A549 (cell line): ENCODE results near the gene PLCL1. TPM values are rescaled to one million over a fixed set of nuclear protein-coding genes. Genes with fewer than 3 reads are reported as not detected.
A peak's percentile ranks its signal among the peaks of the same experiment; 100 is the strongest.

Experiments
- ATAC-seq, 2 experiments: fragments of 200-7000 bp in 1 of 2; fragments of >200 bp in 1 of 2; cut with Nextera tagmentation in 1 of 2; cut with Tn5 transposase in 1 of 2; 3 replicates each; pipeline versions ENCODE4 v1.8.0 to v1.9.1; 2018 to 2020; ENCODE audit warnings: mild to moderate bottlenecking in 1 of 2, moderate library complexity in 1 of 2
- CTCF ChIA-PET: fragments of 300-600 bp; sonication (Branson Sonifier 250); formaldehyde crosslinking; extraction: SDS; loops from one replicate; lab custom pipeline; 2021; ENCODE audit warnings: antibody characterized with exemption, inconsistent platforms; lab: Yijun Ruan, JAX
- POLR2A ChIA-PET: fragments of 350-600 bp; formaldehyde crosslinking; extraction: SDS; loops from one replicate; lab custom pipeline; 2021; ENCODE audit warnings: antibody characterized with exemption, inconsistent platforms; lab: Yijun Ruan, JAX
- DNase-seq, 2 experiments: peaks; one replicate each; pipeline versions ENCODE4 v3.0.0 to v3.0.0-alpha.2; 2011 to 2016; ENCODE audit warnings: low read depth in 1 of 2, low spot score in 1 of 2
- FAIRE-seq: peaks from 2 replicates; lab custom pipeline; 2011; peaks lifted over from hg19 to GRCh38; lab: Jason Lieb, UNC
- H3K27ac ChIP-seq, 2 experiments: fragments of >200 bp; sonication (Bioruptor Twin); formaldehyde crosslinking; 3 replicates each; pipeline ENCODE4 v1.5.1; 2016 to 2017
- H3K4me1 ChIP-seq: fragments of >200 bp; sonication (Bioruptor Twin); formaldehyde crosslinking; 3 replicates; pipeline ENCODE4 v1.6.1; 2016
- H3K4me2 ChIP-seq: fragments of >200 bp; sonication (Bioruptor Twin); formaldehyde crosslinking; 3 replicates; pipeline ENCODE4 v1.6.1; 2016
- H3K4me3 ChIP-seq: fragments of >200 bp; sonication (Bioruptor Twin); formaldehyde crosslinking; 3 replicates; pipeline ENCODE4 v1.5.1; 2016
- H3K9me3 ChIP-seq: fragments of >200 bp; sonication (Bioruptor Twin); formaldehyde crosslinking; 3 replicates; pipeline ENCODE4 v1.6.1; 2016
- BHLHE40 ChIP-seq: IDR thresholded peaks from 2 replicates; pipeline ENCODE4 v1.6.1; 2012; ENCODE audit warnings: low read depth, low read length, inconsistent platforms
- CBX8 ChIP-seq: fragments of 200-600 bp; sonication (generic); IDR thresholded peaks from 2 replicates; pipeline ENCODE4 v1.6.1; 2016
- CTCF ChIP-seq: fragments of >200 bp; sonication (Bioruptor Twin); formaldehyde crosslinking; IDR thresholded peaks from 3 replicates; pipeline ENCODE4 v1.5.1; 2016
- E2F6 ChIP-seq: IDR thresholded peaks from 2 replicates; pipeline ENCODE4 v1.6.1; 2012; ENCODE audit warnings: low read depth, borderline replicate concordance
- EHF ChIP-seq: fragments of 250-450 bp; sonication (Bioruptor Pico); IDR thresholded peaks from 2 replicates; pipeline ENCODE4 v1.5.0; 2020; ENCODE audit warnings: mild to moderate bottlenecking
- FOXS1 ChIP-seq: fragments of 250-450 bp; sonication (Bioruptor Pico); IDR thresholded peaks from 2 replicates; pipeline ENCODE4 v1.5.0; 2020; ENCODE audit warnings: mild to moderate bottlenecking, moderate library complexity
- GATA3 ChIP-seq: IDR thresholded peaks from 2 replicates; pipeline ENCODE4 v1.6.1; 2012; ENCODE audit warnings: borderline replicate concordance
- HES2 ChIP-seq: fragments of >200 bp; sonication (Bioruptor Twin); formaldehyde crosslinking; IDR thresholded peaks from 2 replicates; pipeline ENCODE4 v1.6.1; 2016
- HOXB13 ChIP-seq: fragments of 250-450 bp; sonication (Bioruptor Pico); IDR thresholded peaks from 2 replicates; pipeline ENCODE4 v1.5.0; 2020; ENCODE audit warnings: low read depth, mild to moderate bottlenecking, moderate library complexity
- JUN ChIP-seq, 2 experiments: fragments of >200 bp; sonication (Bioruptor Twin); formaldehyde crosslinking; IDR thresholded peaks; 2 replicates in 1 of 2; 3 replicates in 1 of 2; pipeline ENCODE4 v1.6.1; 2016 to 2017
- KDM1A ChIP-seq: fragments of 200-600 bp; sonication (generic); IDR thresholded peaks from 2 replicates; pipeline ENCODE4 v1.6.1; 2016; ENCODE audit warnings: low read depth, mild to moderate bottlenecking
- MAFK ChIP-seq: fragments of 450-650 bp; IDR thresholded peaks from 2 replicates; pipeline ENCODE4 v1.6.1; 2014; ENCODE audit not compliant: partially characterized antibody
- MAX ChIP-seq: IDR thresholded peaks from 2 replicates; pipeline ENCODE4 v1.6.1; 2012
- NR3C1 ChIP-seq: fragments of >200 bp; sonication (Bioruptor Twin); formaldehyde crosslinking; IDR thresholded peaks from 3 replicates; pipeline ENCODE4 v1.6.1; 2017
- PHF8 ChIP-seq: fragments of 200-600 bp; sonication (generic); IDR thresholded peaks from 2 replicates; pipeline ENCODE4 v1.6.1; 2016; ENCODE audit warnings: low read depth, mild to moderate bottlenecking, antibody characterized with exemption, moderate library complexity, borderline replicate concordance
- POLR2A ChIP-seq: IDR thresholded peaks from 2 replicates; pipeline ENCODE4 v1.6.1; 2012; ENCODE audit warnings: mild to moderate bottlenecking, low read length
- RARB ChIP-seq: fragments of 250-450 bp; sonication (Bioruptor Pico); IDR thresholded peaks from 2 replicates; pipeline ENCODE4 v1.8.0; 2021; ENCODE audit warnings: mild to moderate bottlenecking, moderate library complexity
- RCOR1 ChIP-seq: fragments of 150-350 bp; IDR thresholded peaks from 2 replicates; pipeline ENCODE4 v1.6.1; 2014; ENCODE audit warnings: antibody characterized with exemption, low read length, low read depth
- RFX5 ChIP-seq: fragments of 450-650 bp; IDR thresholded peaks from 2 replicates; pipeline ENCODE4 v1.7.1; 2014; ENCODE audit warnings: antibody characterized with exemption, mild to moderate bottlenecking, moderate library complexity
- SREBF2 ChIP-seq: fragments of 450-650 bp; IDR thresholded peaks from 2 replicates; pipeline ENCODE4 v1.6.1; 2014; ENCODE audit warnings: mild to moderate bottlenecking, moderate library complexity
- USF2 ChIP-seq: fragments of 450-650 bp; IDR thresholded peaks from 2 replicates; pipeline ENCODE4 v1.6.1; 2014; ENCODE audit warnings: antibody characterized with exemption
- ZC3H11A ChIP-seq: fragments of 450-650 bp; IDR thresholded peaks from 2 replicates; pipeline ENCODE4 v1.6.1; 2014; ENCODE audit warnings: antibody characterized with exemption, mild to moderate bottlenecking
- ZNF302 ChIP-seq: fragments of 250-450 bp; sonication (Bioruptor Pico); IDR thresholded peaks from 2 replicates; pipeline ENCODE4 v1.9.0; 2021; ENCODE audit warnings: inconsistent platforms, mild to moderate bottlenecking, moderate library complexity
- WGBS: methylation state at CpG from one replicate; pipeline ENCODE4 v1.1.6; 2017; ENCODE audit errors: missing lambda C conversion rate; 5-methylcytosine and 5-hydroxymethylcytosine counted together
- polyA plus RNA-seq, 4 experiments: library from polyadenylated mRNA; depleted of rRNA in 3 of 4; stranded (reverse); fragments of >200 nt; fragmentation: RNase III in 1 of 4; extraction: RNeasy Plus Mini Kit Qiagen cat#74134 plus additional on column Dnase treatment in 1 of 4; gene quantifications; 2 replicates in 3 of 4; 3 replicates in 1 of 4; pipeline ENCODE4 v1.2.3, GENCODE V29; 2011 to 2017

PLCL1 gene
- polyA plus RNA-seq, 2 of the 4 experiments (the other 2 are of a cell fraction) = 0.03 TPM

GRCh38 chr2:197879812-197880408 is 75.5 kb downstream of the PLCL1 start:
- Histone ChIP-seq H3K27ac (no peak overlapping the region), H3K4me2 (no peak overlapping the region), H3K4me1 (no peaks in the 10 kb centered on the region), H3K9me3 (no peaks in the 10 kb centered on the region), H3K4me3 (no peak overlapping the region)
- CTCF ChIA-PET = no interaction called here
- POLR2A ChIA-PET = no interaction called here
- DNase-seq (no peak), ATAC-seq (no peak), FAIRE-seq (no peak)
- no peak for TF ChIP-seq MAX
- TF ChIP-seq E2F6 = no peak
- no peak for TF ChIP-seq HES2
- WGBS = 31% methylated on average over 3 of the region's 3 CpGs

GRCh38 chr2:197883354-197884032 is 79.1 kb downstream of the PLCL1 start:
- FAIRE-seq = no peak

GRCh38 chr2:197884252-197884651 is 79.9 kb downstream of the PLCL1 start:
- 8% methylated on average over 3 of the region's 3 CpGs for WGBS
- POLR2A ChIA-PET = no interaction called here
- peak in 1 of 2 experiments; percentile 52; a peak in 2 of 6 replicates for ATAC-seq
- TF ChIP-seq RFX5 = no peak
- no peak for TF ChIP-seq HOXB13 (CRISPR knock-in tag)
- TF ChIP-seq BHLHE40 = no peak
- TF ChIP-seq POLR2A = no peak
- TF ChIP-seq PHF8 = no peak
- TF ChIP-seq FOXS1 (CRISPR knock-in tag) = no peak
- no peak for TF ChIP-seq CBX8
- no peak for TF ChIP-seq RCOR1
- no peak for TF ChIP-seq RARB (CRISPR knock-in tag)
- no peak for TF ChIP-seq CTCF
- no peak for TF ChIP-seq MAFK
- no peak for TF ChIP-seq SREBF2
- no peak for TF ChIP-seq USF2
- TF ChIP-seq JUN (IDR thresholded peaks at IDR 0.05) = no peak
- no peak for TF ChIP-seq E2F6
- TF ChIP-seq EHF (CRISPR knock-in tag) = no peak
- no peak for TF ChIP-seq GATA3
- TF ChIP-seq ZNF302 = no peak
- TF ChIP-seq ZC3H11A = no peak
- no peaks in the 10 kb centered on the region for H3K4me1 ChIP-seq
- no peak overlapping the region for H3K4me3 ChIP-seq
- no peak overlapping the region for H3K27ac ChIP-seq
- CTCF ChIA-PET = no interaction called here
- H3K9me3 ChIP-seq = no peaks in the 10 kb centered on the region
- no peak overlapping the region for H3K4me2 ChIP-seq
- FAIRE-seq = no peak
- DNase-seq = no peak

More at GRCh38 chr2:197883354-197884032, 79.1 kb downstream of the PLCL1 start:
- ChIA-PET POLR2A (no interaction called here), CTCF (no interaction called here)
- Histone ChIP-seq H3K4me3 (no peak overlapping the region), H3K9me3 (no peaks in the 10 kb centered on the region), H3K4me1 (no peaks in the 10 kb centered on the region), H3K4me2 (no peak overlapping the region), H3K27ac (no peak overlapping the region)
- TF ChIP-seq ZNF302 = no peak
- no peak for TF ChIP-seq MAFK
- TF ChIP-seq NR3C1 = no peak
- TF ChIP-seq CBX8 = no peak
- no peak for TF ChIP-seq KDM1A
- TF ChIP-seq PHF8 = no peak
- ATAC-seq (no peak), DNase-seq (no peak)
- WGBS = 11% methylated on average over 3 of the region's 3 CpGs
